Left ventricle myocardium superior (tissue), 1 donor: ENCODE measurements around the gene EIPR1. TPM values are rescaled to one million over a fixed set of nuclear protein-coding genes. Genes with fewer than 3 reads are reported as not detected.

Experiments
- ATAC-seq: fragments of 200-7000 bp; cut with Tn5 transposase; one replicate; pipeline ENCODE4 v1.9.1; 2020; ENCODE audit warnings: mild to moderate bottlenecking, moderate library complexity
- DNase-seq: peaks from one replicate; pipeline ENCODE4 v3.0.0-alpha.2; 2020
- intact Hi-C: fragments of 100-400 bp; cut with micrococcal nuclease; formaldehyde crosslinking; loops from one replicate; pipeline ENCODE4 v1.11.0; 2022
- total RNA-seq: library from RNA; stranded (reverse); fragmentation: NEBNext Ultra II Directional; extraction: Animal tissue kit (Norgen Biotek cat#: 25700); gene quantifications from one replicate; pipeline ENCODE4 v1.2.1, GENCODE V29; 2021
- donor health status: DM: no; HTN: yes; CAD: no; lungs with severe emphysema.

The EIPR1 gene
- total RNA-seq, 1 donor from 2014 or later = 9.6 TPM

- intact Hi-C loops = no loop called here
- DNase-seq (no peak), ATAC-seq (no peak)
Observed at GRCh38 chr2:3316456-3317276, 61.0 kb downstream of the EIPR1 start.

- DNase-seq (no peak), ATAC-seq (no peak)
- intact Hi-C loops = no loop called here
Observed at GRCh38 chr2:3314626-3315025, 63.0 kb downstream of the EIPR1 start.

GRCh38 chr2:3313781-3314375 lies 63.7 kb downstream of the EIPR1 start:
- DNase-seq (no peak), ATAC-seq (no peak)
- intact Hi-C loops = no loop called here

- no peak for DNase-seq
- intact Hi-C loops = no loop called here
- ATAC-seq = no peak
Observed at GRCh38 chr2:3312576-3313345, 64.9 kb downstream of the EIPR1 start.

GRCh38 chr2:3311601-3312000 lies 66.0 kb downstream of the EIPR1 start:
- intact Hi-C loops = no loop called here
- DNase-seq = no peak
- no peak for ATAC-seq

- intact Hi-C loops = no loop called here
- ATAC-seq = no peak
- DNase-seq = no peak
Observed at GRCh38 chr2:3309496-3310355, 67.9 kb downstream of the EIPR1 start.

- intact Hi-C loops = no loop called here
- ATAC-seq (no peak), DNase-seq (no peak)
Observed at GRCh38 chr2:3307901-3308300, 69.7 kb downstream of the EIPR1 start.

- intact Hi-C loops = no loop called here
- ATAC-seq (no peak), DNase-seq (no peak)
Observed at GRCh38 chr2:3307236-3307635, 70.4 kb downstream of the EIPR1 start.

- ATAC-seq (no peak), DNase-seq (no peak)
- intact Hi-C loops = no loop called here
Observed at GRCh38 chr2:3305952-3306351, 71.7 kb downstream of the EIPR1 start.

GRCh38 chr2:3305431-3305830 lies 72.2 kb downstream of the EIPR1 start:
- DNase-seq (no peak), ATAC-seq (no peak)
- intact Hi-C loops = no loop called here

- intact Hi-C loops = no loop called here
- peak; percentile 91 for DNase-seq
- ATAC-seq = peak; percentile 100
Observed at GRCh38 chr2:3303583-3304406, 73.8 kb downstream of the EIPR1 start.

GRCh38 chr2:3302751-3303582 lies 74.7 kb downstream of the EIPR1 start:
- intact Hi-C loops = no loop called here
- ATAC-seq = peak; percentile 40
- no peak for DNase-seq

GRCh38 chr2:3302421-3302750 lies 75.2 kb downstream of the EIPR1 start:
- ATAC-seq (no peak), DNase-seq (no peak)
- intact Hi-C loops = no loop called here

GRCh38 chr2:3301001-3301400 lies 76.6 kb downstream of the EIPR1 start:
- ATAC-seq = no peak
- intact Hi-C loops = no loop called here
- DNase-seq = no peak

GRCh38 chr2:3300224-3300995 lies 77.2 kb downstream of the EIPR1 start:
- DNase-seq (no peak), ATAC-seq (no peak)
- intact Hi-C loops = no loop called here

GRCh38 chr2:3299703-3300102 lies 77.9 kb downstream of the EIPR1 start:
- intact Hi-C loops = no loop called here
- DNase-seq (no peak), ATAC-seq (no peak)

- ATAC-seq (no peak), DNase-seq (no peak)
- intact Hi-C loops = no loop called here
Observed at GRCh38 chr2:3299130-3299529, 78.5 kb downstream of the EIPR1 start.
